Activated CD8-positive, alpha-beta T cell treated with anti-CD3 and anti-CD28 coated beads for 36 hours (primary cell): ENCODE results near the gene ZSWIM8. TPM values are rescaled to one million over a fixed set of nuclear protein-coding genes. Genes with fewer than 3 reads are reported as not detected.

Source experiments
- ATAC-seq: fragments of 200-7000 bp; cut with Tn5 transposase; one replicate; pipeline ENCODE4 v1.10.0; 2021; ENCODE audit warnings: mild to moderate bottlenecking, moderate library complexity
- CTCF ChIA-PET: fragments of 350-600 bp; sonication (Branson Sonifier 250); formaldehyde crosslinking; loops from one replicate; lab custom pipeline; 2021; ENCODE audit warnings: antibody characterized with exemption; lab: Charles Lee
- POLR2A ChIA-PET: fragments of 350-600 bp; sonication (Branson Sonifier 250); formaldehyde crosslinking; loops from one replicate; lab custom pipeline; 2021; ENCODE audit warnings: antibody characterized with exemption; lab: Charles Lee
- DNase-seq: peaks from one replicate; pipeline ENCODE4 v3.0.0-alpha.2; 2020
- H3K27ac Mint-ChIP-seq: one replicate; pipeline ENCODE4 v1.8.0; 2021; ENCODE audit warnings: mild to moderate bottlenecking, mixed read lengths
- H3K27me3 Mint-ChIP-seq: one replicate; pipeline ENCODE4 v1.8.0; 2021; ENCODE audit warnings: mixed read lengths
- H3K36me3 Mint-ChIP-seq: one replicate; pipeline ENCODE4 v1.8.0; 2021; ENCODE audit warnings: low read depth, mixed read lengths
- H3K4me1 Mint-ChIP-seq: one replicate; pipeline ENCODE4 v1.8.0; 2021; ENCODE audit warnings: low read depth, mixed read lengths
- H3K4me3 Mint-ChIP-seq: one replicate; pipeline ENCODE4 v1.8.0; 2021; ENCODE audit warnings: mild to moderate bottlenecking, moderate library complexity, mixed read lengths
- H3K9me3 Mint-ChIP-seq: one replicate; pipeline ENCODE4 v1.8.0; 2021; ENCODE audit warnings: mixed read lengths
- intact Hi-C: fragments of 100-400 bp; cut with micrococcal nuclease; formaldehyde crosslinking; loops from one replicate; pipeline ENCODE4 v1.10.0; 2022
- total RNA-seq, 2 experiments: library from RNA; stranded (reverse); gene quantifications; one replicate each; pipeline ENCODE4 v1.2.3, GENCODE V29; 2021
- TF ChIP-seq, protein P1 (sequence below): fragments of 200-600 bp; IDR thresholded peaks from one replicate; pipeline ENCODE4 v1.8.0; 2022; ENCODE audit warnings: antibody characterized with exemption, mild to moderate bottlenecking

ZSWIM8 gene
- total RNA-seq, 2 experiments from 2014 or later, result 30.0 to 41.0 TPM

DNA sequence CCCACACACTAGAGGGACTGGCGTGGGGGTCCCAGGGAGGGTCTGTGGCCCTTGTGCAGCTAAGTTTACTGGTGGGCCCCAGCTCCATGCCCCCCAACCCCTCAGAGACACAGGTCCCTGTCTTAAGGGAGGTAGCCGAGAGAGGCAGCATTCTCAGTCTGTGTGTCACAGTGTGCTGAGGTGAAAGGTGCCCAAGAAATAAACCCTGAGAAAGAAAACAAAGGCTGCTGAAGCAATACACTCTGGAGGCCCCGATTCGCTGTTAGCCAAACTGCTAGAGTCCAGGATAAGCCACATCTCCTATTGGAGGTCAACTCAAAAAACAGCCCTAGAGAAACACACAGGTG is 54.6 kb downstream of the ZSWIM8 start:
- Mint-ChIP-seq H3K4me3 (no peak overlapping the region), H3K4me1 (no peaks in the 10 kb centered on the region), H3K27me3 (no peaks in the 10 kb centered on the region), H3K36me3 (peaks cover 9% of the 10 kb centered on the region), H3K27ac (no peak overlapping the region), H3K9me3 (no peaks in the 10 kb centered on the region)
- ATAC-seq, result no peak
- no peak for DNase-seq
- ChIA-PET POLR2A (interaction anchor here (0.8 to 1.1 kb wide), 2 partner anchors 9 to 12 kb away, joined by 3 read pairs; no protein-coding TSS in a partner anchor), CTCF (interaction anchor here (1.5 to 4.6 kb wide), 3 partner anchors 10 to 46 kb away, joined by 8 to 13 read pairs (median 8); no protein-coding TSS in a partner anchor)
- TF ChIP-seq, protein P1, sequence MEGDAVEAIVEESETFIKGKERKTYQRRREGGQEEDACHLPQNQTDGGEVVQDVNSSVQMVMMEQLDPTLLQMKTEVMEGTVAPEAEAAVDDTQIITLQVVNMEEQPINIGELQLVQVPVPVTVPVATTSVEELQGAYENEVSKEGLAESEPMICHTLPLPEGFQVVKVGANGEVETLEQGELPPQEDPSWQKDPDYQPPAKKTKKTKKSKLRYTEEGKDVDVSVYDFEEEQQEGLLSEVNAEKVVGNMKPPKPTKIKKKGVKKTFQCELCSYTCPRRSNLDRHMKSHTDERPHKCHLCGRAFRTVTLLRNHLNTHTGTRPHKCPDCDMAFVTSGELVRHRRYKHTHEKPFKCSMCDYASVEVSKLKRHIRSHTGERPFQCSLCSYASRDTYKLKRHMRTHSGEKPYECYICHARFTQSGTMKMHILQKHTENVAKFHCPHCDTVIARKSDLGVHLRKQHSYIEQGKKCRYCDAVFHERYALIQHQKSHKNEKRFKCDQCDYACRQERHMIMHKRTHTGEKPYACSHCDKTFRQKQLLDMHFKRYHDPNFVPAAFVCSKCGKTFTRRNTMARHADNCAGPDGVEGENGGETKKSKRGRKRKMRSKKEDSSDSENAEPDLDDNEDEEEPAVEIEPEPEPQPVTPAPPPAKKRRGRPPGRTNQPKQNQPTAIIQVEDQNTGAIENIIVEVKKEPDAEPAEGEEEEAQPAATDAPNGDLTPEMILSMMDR, result no peak
- intact Hi-C loops, result no loop called here

DNA sequence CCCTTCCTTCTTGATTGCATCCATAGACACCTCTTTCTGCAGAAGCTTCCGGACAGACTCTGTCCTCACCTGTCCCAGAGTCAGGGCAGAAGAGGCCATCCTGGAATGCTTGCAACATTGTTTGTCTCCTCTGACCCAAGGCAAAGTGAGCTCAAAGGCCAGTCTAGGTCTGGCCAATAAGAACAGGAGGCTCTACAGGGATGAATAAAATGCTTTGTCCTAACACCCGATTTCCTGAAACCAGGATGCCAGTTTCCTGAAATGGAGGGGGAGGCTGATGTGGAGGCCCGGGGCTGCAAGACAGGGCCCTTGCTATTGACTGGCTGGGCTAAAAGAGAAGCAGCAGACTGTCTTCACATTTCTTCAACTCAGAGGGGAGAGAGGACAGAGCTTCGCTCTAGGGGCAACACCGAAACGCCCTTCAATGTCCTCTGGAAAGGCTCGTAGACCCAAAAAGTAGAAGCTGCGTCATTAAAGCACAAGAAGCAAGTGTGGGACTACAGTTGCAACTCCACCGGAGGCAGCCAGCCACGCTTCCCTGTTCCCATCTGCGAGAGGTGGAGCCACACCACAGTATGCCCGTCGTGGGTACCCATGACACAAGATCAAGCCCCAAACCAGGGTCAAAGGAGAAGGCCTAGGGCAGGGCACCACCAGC is 55.1 kb downstream of the ZSWIM8 start:
- POLR2A ChIA-PET, result interaction anchor here (0.8 to 1.1 kb wide), 2 partner anchors 8 to 13 kb away, joined by 3 read pairs; no protein-coding TSS in a partner anchor
- CTCF ChIA-PET, result interaction anchor here (0.8 to 4.6 kb wide), 3 partner anchors 9 to 46 kb away, joined by 3 to 13 read pairs (median 8); no protein-coding TSS in a partner anchor
- Mint-ChIP-seq H3K4me3 (no peak overlapping the region), H3K27me3 (no peaks in the 10 kb centered on the region), H3K9me3 (no peaks in the 10 kb centered on the region), H3K27ac (no peak overlapping the region), H3K36me3 (peaks cover 7% of the 10 kb centered on the region), H3K4me1 (no peaks in the 10 kb centered on the region)
- intact Hi-C loops, result no loop called here
- TF ChIP-seq, protein P1, result no peak
- DNase-seq (no peak), ATAC-seq (no peak)

DNA sequence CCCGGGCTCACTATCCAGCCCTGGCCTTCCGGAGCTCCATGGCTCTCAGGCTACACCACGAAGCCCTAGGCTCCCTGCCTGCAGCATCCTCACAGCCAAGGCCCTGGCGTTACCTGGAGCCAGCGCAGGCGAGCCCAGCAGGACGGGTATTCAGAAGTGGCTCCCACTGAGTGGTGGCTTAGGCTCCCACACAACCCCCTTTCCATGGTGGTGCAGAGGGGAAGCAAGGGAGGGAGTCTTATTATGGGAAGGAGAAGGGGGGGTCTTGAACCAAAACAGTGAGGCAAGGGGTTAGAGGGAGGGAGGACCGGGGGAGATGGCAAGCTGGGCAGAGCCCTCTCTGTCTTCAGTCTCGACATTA is 55.6 kb downstream of the ZSWIM8 start:
- intact Hi-C loops, result no loop called here
- CTCF ChIA-PET, result interaction anchor here (0.8 to 13.2 kb wide), 2 partner anchors 9 to 37 kb away, joined by 3 to 430 read pairs; partner anchors contain the start of gene CAMK2G
- H3K27ac Mint-ChIP-seq, result no peak overlapping the region
- no peaks in the 10 kb centered on the region for H3K4me1 Mint-ChIP-seq
- TF ChIP-seq, protein P1, result no peak
- H3K4me3 Mint-ChIP-seq, result no peak overlapping the region
- DNase-seq, result no peak
- ATAC-seq, result no peak
- H3K9me3 Mint-ChIP-seq, result no peaks in the 10 kb centered on the region
- POLR2A ChIA-PET, result no interaction called here
- no peaks in the 10 kb centered on the region for H3K27me3 Mint-ChIP-seq
- H3K36me3 Mint-ChIP-seq, result peaks cover 7% of the 10 kb centered on the region

DNA sequence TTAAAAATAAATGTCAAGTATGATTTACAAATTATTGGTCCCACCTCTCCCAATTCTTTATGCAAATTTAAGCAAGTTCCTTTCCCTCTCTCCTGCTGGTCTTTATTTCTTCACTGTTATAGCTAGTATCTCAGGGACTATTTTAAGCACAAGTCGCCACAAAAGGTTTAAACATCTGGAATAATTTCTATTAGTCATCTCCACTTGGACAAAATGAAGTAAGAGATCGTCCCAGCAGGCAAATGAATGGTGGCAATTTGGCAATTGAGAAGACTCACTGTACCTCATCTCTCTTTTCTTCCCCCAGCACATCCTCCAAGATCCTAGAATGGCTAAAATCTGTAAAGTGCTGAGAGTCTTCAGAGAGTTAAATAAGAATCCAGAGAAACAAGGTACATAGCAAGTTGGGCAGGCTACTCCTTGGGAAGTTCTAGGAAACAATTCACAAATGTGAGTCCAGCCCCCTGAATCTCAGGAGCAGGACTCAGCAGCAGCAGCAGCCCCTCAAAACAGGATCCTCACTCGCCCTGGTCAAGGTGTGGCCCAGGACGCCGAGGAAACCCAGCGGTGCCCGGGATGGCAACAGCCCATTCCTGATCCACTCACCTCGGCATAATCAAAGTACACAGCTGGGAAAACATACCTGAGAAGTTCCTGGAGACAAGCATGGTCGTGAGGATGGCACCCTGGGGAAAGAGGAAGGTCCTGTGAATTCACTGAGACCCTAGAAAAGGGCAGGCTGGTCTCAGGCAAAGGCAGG is 56.3 kb downstream of the ZSWIM8 start:
- POLR2A ChIA-PET, result no interaction called here
- Mint-ChIP-seq H3K36me3 (peaks cover 7% of the 10 kb centered on the region), H3K27ac (no peak overlapping the region), H3K27me3 (no peaks in the 10 kb centered on the region), H3K4me3 (no peak overlapping the region), H3K9me3 (no peaks in the 10 kb centered on the region), H3K4me1 (no peaks in the 10 kb centered on the region)
- CTCF ChIA-PET, result interaction anchor here (13.2 kb wide), 1 partner anchor 37 kb away, joined by 430 read pairs; the partner anchor contains the start of gene CAMK2G
- intact Hi-C loops, result no loop called here
- TF ChIP-seq, protein P1, result no peak
- no peak for DNase-seq
- ATAC-seq, result no peak

DNA sequence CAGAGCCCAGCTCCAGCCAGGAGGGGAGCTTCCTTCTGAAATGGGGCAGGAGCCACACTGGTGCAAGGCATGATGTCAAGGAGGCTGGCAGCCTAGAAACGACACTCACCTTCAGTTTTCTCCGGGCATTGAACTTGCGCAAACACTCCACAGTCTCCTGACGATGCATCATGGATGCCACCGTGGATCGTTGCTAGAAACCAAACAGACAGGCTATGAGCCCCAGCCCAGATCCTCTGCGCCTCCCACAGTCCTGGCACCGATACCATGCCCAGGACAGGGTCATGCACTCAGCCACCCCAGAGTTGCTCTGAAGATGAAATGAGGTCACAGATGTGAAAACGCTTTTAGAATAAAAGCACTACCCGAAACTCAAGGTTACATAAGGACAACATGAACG is 56.9 kb downstream of the ZSWIM8 start:
- no peak for DNase-seq
- Mint-ChIP-seq H3K4me3 (no peak overlapping the region), H3K4me1 (no peaks in the 10 kb centered on the region), H3K27me3 (no peaks in the 10 kb centered on the region), H3K27ac (no peak overlapping the region), H3K36me3 (peaks cover 10% of the 10 kb centered on the region), H3K9me3 (no peaks in the 10 kb centered on the region)
- TF ChIP-seq, protein P1, result no peak
- ChIA-PET CTCF (interaction anchor here (13.2 kb wide), 1 partner anchor 36 kb away, joined by 430 read pairs; the partner anchor contains the start of gene CAMK2G), POLR2A (no interaction called here)
- intact Hi-C loops, result no loop called here
- ATAC-seq, result no peak
